ENCODE data around the gene SNX18. TPM values are rescaled to one million over a fixed set of nuclear protein-coding genes. Genes with fewer than 3 reads are reported as not detected.

The SNX18 gene
- total and polyA plus RNA-seq, 2 experiments from 2014 or later, result 4.7 to 33.0 TPM

GRCh38 chr5:54551292-54551691 is 33.7 kb downstream of the SNX18 start:
- no peaks in the 10 kb centered on the region for H3K27me3 ChIP-seq (ENCODE audit: insufficient read depth)
- Mint-ChIP-seq H3K4me3 (no peak overlapping the region), H3K27ac (no peak overlapping the region), H3K27me3 (ENCODE audit: insufficient read depth, low read depth, poor library complexity) (peaks cover 2% of the 10 kb centered on the region), H3K9me3 (no peaks in the 10 kb centered on the region), H3K4me1 (no peaks in the 10 kb centered on the region), H3K36me3 (ENCODE audit: low read depth) (no peaks in the 10 kb centered on the region)
- no peaks in the 10 kb centered on the region for H3K79me2 ChIP-seq (replicated peaks; ENCODE audit: insufficient read depth)
- H2AFZ ChIP-seq, result no peak overlapping the region
- TF ChIP-seq STAT1 (IDR thresholded peaks at IDR 0.05; ENCODE audit: unreplicated experiment) (no peak), CREB1 (CRISPR knock-in tag; IDR thresholded peaks at IDR 0.05; ENCODE audit: low read depth) (no peak), ZNF114 (CRISPR knock-in tag; IDR thresholded peaks at IDR 0.05) (no peak), EZH2phosphoT487 (IDR thresholded peaks at IDR 0.05; ENCODE audit: unreplicated experiment) (no peak), POLR2AphosphoS5 (IDR thresholded peaks at IDR 0.05; ENCODE audit: low read depth) (no peak), EZH2 (IDR thresholded peaks at IDR 0.05; ENCODE audit: low read depth, unreplicated experiment) (no peak), JUNB (IDR thresholded peaks at IDR 0.05; ENCODE audit: unreplicated experiment) (no peak), ZNF331 (CRISPR knock-in tag; IDR thresholded peaks at IDR 0.05; ENCODE audit: low read depth) (no peak), NANOG (IDR thresholded peaks at IDR 0.05; ENCODE audit: borderline replicate concordance) (no peak), ZNF462 (CRISPR knock-in tag; IDR thresholded peaks at IDR 0.05) (no peak)
- TF ChIP-seq, protein P1, sequence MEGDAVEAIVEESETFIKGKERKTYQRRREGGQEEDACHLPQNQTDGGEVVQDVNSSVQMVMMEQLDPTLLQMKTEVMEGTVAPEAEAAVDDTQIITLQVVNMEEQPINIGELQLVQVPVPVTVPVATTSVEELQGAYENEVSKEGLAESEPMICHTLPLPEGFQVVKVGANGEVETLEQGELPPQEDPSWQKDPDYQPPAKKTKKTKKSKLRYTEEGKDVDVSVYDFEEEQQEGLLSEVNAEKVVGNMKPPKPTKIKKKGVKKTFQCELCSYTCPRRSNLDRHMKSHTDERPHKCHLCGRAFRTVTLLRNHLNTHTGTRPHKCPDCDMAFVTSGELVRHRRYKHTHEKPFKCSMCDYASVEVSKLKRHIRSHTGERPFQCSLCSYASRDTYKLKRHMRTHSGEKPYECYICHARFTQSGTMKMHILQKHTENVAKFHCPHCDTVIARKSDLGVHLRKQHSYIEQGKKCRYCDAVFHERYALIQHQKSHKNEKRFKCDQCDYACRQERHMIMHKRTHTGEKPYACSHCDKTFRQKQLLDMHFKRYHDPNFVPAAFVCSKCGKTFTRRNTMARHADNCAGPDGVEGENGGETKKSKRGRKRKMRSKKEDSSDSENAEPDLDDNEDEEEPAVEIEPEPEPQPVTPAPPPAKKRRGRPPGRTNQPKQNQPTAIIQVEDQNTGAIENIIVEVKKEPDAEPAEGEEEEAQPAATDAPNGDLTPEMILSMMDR (conservative IDR thresholded peaks at IDR 0.05; ENCODE audit: low read depth in 2 of 2), result no peak
- TF ChIP-seq, protein P2, sequence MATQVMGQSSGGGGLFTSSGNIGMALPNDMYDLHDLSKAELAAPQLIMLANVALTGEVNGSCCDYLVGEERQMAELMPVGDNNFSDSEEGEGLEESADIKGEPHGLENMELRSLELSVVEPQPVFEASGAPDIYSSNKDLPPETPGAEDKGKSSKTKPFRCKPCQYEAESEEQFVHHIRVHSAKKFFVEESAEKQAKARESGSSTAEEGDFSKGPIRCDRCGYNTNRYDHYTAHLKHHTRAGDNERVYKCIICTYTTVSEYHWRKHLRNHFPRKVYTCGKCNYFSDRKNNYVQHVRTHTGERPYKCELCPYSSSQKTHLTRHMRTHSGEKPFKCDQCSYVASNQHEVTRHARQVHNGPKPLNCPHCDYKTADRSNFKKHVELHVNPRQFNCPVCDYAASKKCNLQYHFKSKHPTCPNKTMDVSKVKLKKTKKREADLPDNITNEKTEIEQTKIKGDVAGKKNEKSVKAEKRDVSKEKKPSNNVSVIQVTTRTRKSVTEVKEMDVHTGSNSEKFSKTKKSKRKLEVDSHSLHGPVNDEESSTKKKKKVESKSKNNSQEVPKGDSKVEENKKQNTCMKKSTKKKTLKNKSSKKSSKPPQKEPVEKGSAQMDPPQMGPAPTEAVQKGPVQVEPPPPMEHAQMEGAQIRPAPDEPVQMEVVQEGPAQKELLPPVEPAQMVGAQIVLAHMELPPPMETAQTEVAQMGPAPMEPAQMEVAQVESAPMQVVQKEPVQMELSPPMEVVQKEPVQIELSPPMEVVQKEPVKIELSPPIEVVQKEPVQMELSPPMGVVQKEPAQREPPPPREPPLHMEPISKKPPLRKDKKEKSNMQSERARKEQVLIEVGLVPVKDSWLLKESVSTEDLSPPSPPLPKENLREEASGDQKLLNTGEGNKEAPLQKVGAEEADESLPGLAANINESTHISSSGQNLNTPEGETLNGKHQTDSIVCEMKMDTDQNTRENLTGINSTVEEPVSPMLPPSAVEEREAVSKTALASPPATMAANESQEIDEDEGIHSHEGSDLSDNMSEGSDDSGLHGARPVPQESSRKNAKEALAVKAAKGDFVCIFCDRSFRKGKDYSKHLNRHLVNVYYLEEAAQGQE (IDR thresholded peaks at IDR 0.05; ENCODE audit: unreplicated experiment), result no peak
- TF ChIP-seq, protein P3, sequence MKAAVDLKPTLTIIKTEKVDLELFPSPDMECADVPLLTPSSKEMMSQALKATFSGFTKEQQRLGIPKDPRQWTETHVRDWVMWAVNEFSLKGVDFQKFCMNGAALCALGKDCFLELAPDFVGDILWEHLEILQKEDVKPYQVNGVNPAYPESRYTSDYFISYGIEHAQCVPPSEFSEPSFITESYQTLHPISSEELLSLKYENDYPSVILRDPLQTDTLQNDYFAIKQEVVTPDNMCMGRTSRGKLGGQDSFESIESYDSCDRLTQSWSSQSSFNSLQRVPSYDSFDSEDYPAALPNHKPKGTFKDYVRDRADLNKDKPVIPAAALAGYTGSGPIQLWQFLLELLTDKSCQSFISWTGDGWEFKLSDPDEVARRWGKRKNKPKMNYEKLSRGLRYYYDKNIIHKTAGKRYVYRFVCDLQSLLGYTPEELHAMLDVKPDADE (IDR thresholded peaks at IDR 0.05), result no peak
- no peaks in the 10 kb centered on the region for H3K9me2 ChIP-seq (ENCODE audit: insufficient read depth)
- H3K4me1 ChIP-seq (ENCODE audit: insufficient read depth), result no peaks in the 10 kb centered on the region
- H3F3A ChIP-seq (replicated peaks; ENCODE audit: low read depth), result no peaks in the 10 kb centered on the region
- H3K4me3 ChIP-seq, result no peak overlapping the region
- H3K27ac ChIP-seq (ENCODE audit: low read depth), result no peak overlapping the region
- no peak overlapping the region for H3K4me2 ChIP-seq
- no peaks in the 10 kb centered on the region for H3K36me3 ChIP-seq (ENCODE audit: insufficient read depth)
- H4K20me1 ChIP-seq (replicated peaks; ENCODE audit: insufficient read depth), result no peaks in the 10 kb centered on the region
- no peak for DNase-seq (ENCODE audit: low spot score)
- no peak for ATAC-seq

Data from GM23338 (cell line).